HL-60/S4 treated with retinoic acid at 250 ng/mL for 4 days and 3 days (cell line): Measurements from ENCODE around the gene THUMPD2.

Experiments
- in situ Hi-C: fragments of 300-500 bp; cut with MboI; formaldehyde crosslinking; loops from 2 replicates; pipeline ENCODE4 v1.7.0; 2022; ENCODE audit warnings: low sequenced_read_pairs

The THUMPD2 gene

GRCh38 chr2:39720970-39721369, 58.1 kb downstream of the THUMPD2 start:
- in situ Hi-C loops, result loop anchor here (25.0 kb wide), 1 partner anchor 209 kb away; no protein-coding TSS in a partner anchor

GRCh38 chr2:39719317-39719716, 59.7 kb downstream of the THUMPD2 start:
- in situ Hi-C loops, result loop anchor here (25.0 kb wide), 1 partner anchor 207 kb away; no protein-coding TSS in a partner anchor

GRCh38 chr2:39718483-39718882, 60.6 kb downstream of the THUMPD2 start:
- in situ Hi-C loops, result loop anchor here (25.0 kb wide), 1 partner anchor 206 kb away; no protein-coding TSS in a partner anchor

GRCh38 chr2:39717067-39717466, 62.0 kb downstream of the THUMPD2 start:
- in situ Hi-C loops, result loop anchor here (25.0 kb wide), 1 partner anchor 205 kb away; no protein-coding TSS in a partner anchor

- in situ Hi-C loops, result loop anchor here (25.0 kb wide), 1 partner anchor 204 kb away; no protein-coding TSS in a partner anchor
These were observed 63.2 kb downstream of the THUMPD2 start for GRCh38 chr2:39715822-39716221.

GRCh38 chr2:39715095-39715494, 64.0 kb downstream of the THUMPD2 start:
- in situ Hi-C loops, result loop anchor here (25.0 kb wide), 1 partner anchor 203 kb away; no protein-coding TSS in a partner anchor

- in situ Hi-C loops, result loop anchor here (25.0 kb wide), 1 partner anchor 201 kb away; no protein-coding TSS in a partner anchor
These were observed 66.1 kb downstream of the THUMPD2 start for GRCh38 chr2:39712953-39713352.

- in situ Hi-C loops, result loop anchor here (25.0 kb wide), 1 partner anchor 199 kb away; no protein-coding TSS in a partner anchor
These were observed 68.3 kb downstream of the THUMPD2 start for GRCh38 chr2:39710807-39711206.

- in situ Hi-C loops, result loop anchor here (25.0 kb wide), 1 partner anchor 196 kb away; no protein-coding TSS in a partner anchor
These were observed 71.1 kb downstream of the THUMPD2 start for GRCh38 chr2:39708003-39708402.

GRCh38 chr2:39706945-39707344, 72.1 kb downstream of the THUMPD2 start:
- in situ Hi-C loops, result loop anchor here (25.0 kb wide), 1 partner anchor 195 kb away; no protein-coding TSS in a partner anchor

- in situ Hi-C loops, result loop anchor here (25.0 kb wide), 1 partner anchor 194 kb away; no protein-coding TSS in a partner anchor
These were observed 72.7 kb downstream of the THUMPD2 start for GRCh38 chr2:39706312-39706711.

- in situ Hi-C loops, result loop anchor here (25.0 kb wide), 1 partner anchor 193 kb away; no protein-coding TSS in a partner anchor
These were observed 73.4 kb downstream of the THUMPD2 start for GRCh38 chr2:39705638-39706037.

- in situ Hi-C loops, result loop anchor here (25.0 kb wide), 1 partner anchor 192 kb away; no protein-coding TSS in a partner anchor
These were observed 74.5 kb downstream of the THUMPD2 start for GRCh38 chr2:39704540-39704939.

- in situ Hi-C loops, result loop anchor here (25.0 kb wide), 1 partner anchor 191 kb away; no protein-coding TSS in a partner anchor
These were observed 75.7 kb downstream of the THUMPD2 start for GRCh38 chr2:39703181-39703872.

GRCh38 chr2:39701137-39701536, 77.9 kb downstream of the THUMPD2 start:
- in situ Hi-C loops, result loop anchor here (25.0 kb wide), 1 partner anchor 189 kb away; no protein-coding TSS in a partner anchor

- in situ Hi-C loops, result no loop called here
These were observed 81.6 kb downstream of the THUMPD2 start for GRCh38 chr2:39697454-39697853.

- in situ Hi-C loops, result no loop called here
These were observed 82.2 kb downstream of the THUMPD2 start for GRCh38 chr2:39696838-39697237.

GRCh38 chr2:39696101-39696553, 82.9 kb downstream of the THUMPD2 start:
- in situ Hi-C loops, result no loop called here

- in situ Hi-C loops, result no loop called here
These were observed 85.8 kb downstream of the THUMPD2 start for GRCh38 chr2:39693245-39693644.

- in situ Hi-C loops, result no loop called here
These were observed 89.2 kb downstream of the THUMPD2 start for GRCh38 chr2:39689876-39690275.

GRCh38 chr2:39689272-39689841, 89.7 kb downstream of the THUMPD2 start:
- in situ Hi-C loops, result no loop called here
